ENCODE data around the gene ARHGEF10L.

Gene ARHGEF10L

DNA sequence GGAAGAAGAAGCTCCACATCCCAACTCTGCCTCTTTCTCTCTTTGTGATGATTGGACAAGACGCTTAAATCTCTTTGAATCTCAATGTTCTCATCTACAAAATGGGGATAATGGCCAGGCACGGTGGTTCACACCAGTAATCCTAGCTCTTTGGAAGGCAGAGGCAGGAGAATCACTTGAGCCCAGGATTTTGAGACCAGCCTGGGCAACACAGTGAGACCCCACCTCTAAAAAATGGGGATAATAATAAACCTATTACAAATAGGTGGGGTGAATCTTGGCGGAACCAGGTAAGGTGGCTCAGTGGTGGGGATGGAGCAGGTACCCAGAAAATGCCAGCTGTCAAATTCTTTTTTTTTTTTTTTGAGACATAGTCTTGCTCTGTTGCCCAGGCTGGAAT, 29.4 kb upstream of the ARHGEF10L start:
- Histone ChIP-seq H3K36me3 (ENCODE audit: control insufficient read depth, low read length) (no peaks in the 10 kb centered on the region), H3K4me3 (ENCODE audit: low read length) (no peak overlapping the region), H3K79me2 (ENCODE audit: control insufficient read depth, low read length) (no peaks in the 10 kb centered on the region), H4K20me1 (ENCODE audit: control insufficient read depth, insufficient read depth, low read depth, low read length) (no peaks in the 10 kb centered on the region), H3K27ac (ENCODE audit: low read depth, low read length) (no peak overlapping the region), H3K27me3 (ENCODE audit: control insufficient read depth, low read length) (0 out of 2 replicates have a peak, but pooled peaks cover 4% of the 10 kb centered on the region), H3F3A (ENCODE audit: control insufficient read depth, insufficient read depth) (no peaks in the 10 kb centered on the region), H3K9me3 (ENCODE audit: control insufficient read depth, insufficient read depth, low read length) (no peaks in the 10 kb centered on the region), H3K4me1 (ENCODE audit: control insufficient read depth, low read length) (no peaks in the 10 kb centered on the region), H3K9me2 (replicated peaks; ENCODE audit: control insufficient read depth, low read length) (no peaks in the 10 kb centered on the region), H3K4me2 (ENCODE audit: low read length) (no peak overlapping the region)
- TF ChIP-seq, protein P1, sequence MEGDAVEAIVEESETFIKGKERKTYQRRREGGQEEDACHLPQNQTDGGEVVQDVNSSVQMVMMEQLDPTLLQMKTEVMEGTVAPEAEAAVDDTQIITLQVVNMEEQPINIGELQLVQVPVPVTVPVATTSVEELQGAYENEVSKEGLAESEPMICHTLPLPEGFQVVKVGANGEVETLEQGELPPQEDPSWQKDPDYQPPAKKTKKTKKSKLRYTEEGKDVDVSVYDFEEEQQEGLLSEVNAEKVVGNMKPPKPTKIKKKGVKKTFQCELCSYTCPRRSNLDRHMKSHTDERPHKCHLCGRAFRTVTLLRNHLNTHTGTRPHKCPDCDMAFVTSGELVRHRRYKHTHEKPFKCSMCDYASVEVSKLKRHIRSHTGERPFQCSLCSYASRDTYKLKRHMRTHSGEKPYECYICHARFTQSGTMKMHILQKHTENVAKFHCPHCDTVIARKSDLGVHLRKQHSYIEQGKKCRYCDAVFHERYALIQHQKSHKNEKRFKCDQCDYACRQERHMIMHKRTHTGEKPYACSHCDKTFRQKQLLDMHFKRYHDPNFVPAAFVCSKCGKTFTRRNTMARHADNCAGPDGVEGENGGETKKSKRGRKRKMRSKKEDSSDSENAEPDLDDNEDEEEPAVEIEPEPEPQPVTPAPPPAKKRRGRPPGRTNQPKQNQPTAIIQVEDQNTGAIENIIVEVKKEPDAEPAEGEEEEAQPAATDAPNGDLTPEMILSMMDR (IDR thresholded peaks at IDR 0.05; ENCODE audit: low read depth, low read length, poor library complexity, severe bottlenecking): no peak
- TF ChIP-seq EZH2phosphoT487 (IDR thresholded peaks at IDR 0.05; ENCODE audit: borderline replicate concordance, low read length): no peak

DNA sequence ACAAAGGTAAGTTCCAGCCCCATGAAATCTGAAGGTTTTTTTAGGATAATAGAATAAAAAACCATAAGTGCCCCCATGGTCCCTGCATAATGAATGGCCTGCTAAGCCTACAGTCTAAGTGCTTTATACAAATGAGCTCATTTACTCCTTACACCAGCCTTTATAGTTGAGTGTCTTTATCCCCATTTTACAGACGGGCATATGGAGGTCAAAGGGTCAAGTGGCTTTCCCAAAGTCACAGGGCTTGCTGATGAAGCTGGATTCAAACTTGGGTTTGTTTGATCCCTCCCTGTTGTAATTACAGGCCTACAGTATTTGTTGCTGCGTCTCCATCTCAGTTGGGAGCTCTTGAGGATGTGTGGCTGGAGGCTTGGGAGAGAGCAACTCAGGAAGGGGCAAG, 28.3 kb upstream of the ARHGEF10L start:
- Histone ChIP-seq H3K4me2 (ENCODE audit: low read length) (no peak overlapping the region), H4K20me1 (ENCODE audit: control insufficient read depth, insufficient read depth, low read depth, low read length) (no peaks in the 10 kb centered on the region), H3K4me3 (ENCODE audit: low read length) (no peak overlapping the region), H3K36me3 (ENCODE audit: control insufficient read depth, low read length) (no peaks in the 10 kb centered on the region), H3K9me3 (ENCODE audit: control insufficient read depth, insufficient read depth, low read length) (no peaks in the 10 kb centered on the region), H3K9me2 (replicated peaks; ENCODE audit: control insufficient read depth, low read length) (no peaks in the 10 kb centered on the region), H3F3A (ENCODE audit: control insufficient read depth, insufficient read depth) (no peaks in the 10 kb centered on the region), H3K79me2 (ENCODE audit: control insufficient read depth, low read length) (no peaks in the 10 kb centered on the region), H3K27ac (ENCODE audit: low read depth, low read length) (no peak overlapping the region), H3K4me1 (ENCODE audit: control insufficient read depth, low read length) (no peaks in the 10 kb centered on the region), H3K27me3 (ENCODE audit: control insufficient read depth, low read length) (0 out of 2 replicates have a peak, but pooled peaks cover 4% of the 10 kb centered on the region)
- no peak for TF ChIP-seq EZH2phosphoT487 (IDR thresholded peaks at IDR 0.05; ENCODE audit: borderline replicate concordance, low read length)
- TF ChIP-seq, protein P1 (IDR thresholded peaks at IDR 0.05; ENCODE audit: low read depth, low read length, poor library complexity, severe bottlenecking): no peak

DNA sequence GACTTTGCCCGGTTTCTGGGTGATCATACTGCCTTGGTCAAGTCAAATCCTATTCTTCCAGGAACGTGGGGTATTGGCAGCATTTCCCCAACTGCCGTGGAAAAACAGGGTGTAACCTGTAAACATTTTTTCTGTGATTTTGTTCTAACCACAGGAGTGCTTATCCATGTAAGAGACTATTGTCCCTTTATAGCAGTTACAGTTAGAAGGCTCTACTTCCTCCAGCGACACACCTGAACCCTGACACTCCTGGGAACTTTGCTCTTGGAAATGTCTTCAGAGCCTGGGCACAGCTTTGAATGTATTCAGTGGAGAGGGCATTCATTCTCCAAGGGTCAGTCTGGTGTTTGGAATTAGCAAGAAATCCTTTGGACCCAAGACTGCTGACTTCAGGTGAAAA, 26.4 kb upstream of the ARHGEF10L start:
- Histone ChIP-seq H3K9me2 (replicated peaks; ENCODE audit: control insufficient read depth, low read length) (no peaks in the 10 kb centered on the region), H3K79me2 (ENCODE audit: control insufficient read depth, low read length) (no peaks in the 10 kb centered on the region), H3K9me3 (ENCODE audit: control insufficient read depth, insufficient read depth, low read length) (no peaks in the 10 kb centered on the region), H4K20me1 (ENCODE audit: control insufficient read depth, insufficient read depth, low read depth, low read length) (no peaks in the 10 kb centered on the region), H3K4me3 (ENCODE audit: low read length) (no peak overlapping the region), H3K36me3 (ENCODE audit: control insufficient read depth, low read length) (no peaks in the 10 kb centered on the region), H3F3A (ENCODE audit: control insufficient read depth, insufficient read depth) (no peaks in the 10 kb centered on the region), H3K27me3 (ENCODE audit: control insufficient read depth, low read length) (0 out of 2 replicates have a peak, but pooled peaks cover 4% of the 10 kb centered on the region), H3K4me2 (ENCODE audit: low read length) (no peak overlapping the region), H3K4me1 (ENCODE audit: control insufficient read depth, low read length) (no peaks in the 10 kb centered on the region), H3K27ac (ENCODE audit: low read depth, low read length) (no peak overlapping the region)
- TF ChIP-seq EZH2phosphoT487 (IDR thresholded peaks at IDR 0.05; ENCODE audit: borderline replicate concordance, low read length): no peak
- TF ChIP-seq, protein P1 (IDR thresholded peaks at IDR 0.05; ENCODE audit: low read depth, low read length, poor library complexity, severe bottlenecking): no peak

Data from DOHH2 (cell line).